Adipose tissue (tissue), 3 donors: ENCODE measurements around the gene SGSM2. TPM values are rescaled to one million over a fixed set of nuclear protein-coding genes. Genes with fewer than 3 reads are reported as not detected.

Experiments
- H3K27ac ChIP-seq: one replicate; pipeline ENCODE4 v1.5.1; 2013; ENCODE audit warnings: low read depth, low read length
- WGBS, 3 donors: extraction: QIAGEN DNeasy Blood & Tissue Kit; methylation state at CpG; one replicate each; pipeline ENCODE4 v1.1.7; 2013; 5-methylcytosine and 5-hydroxymethylcytosine counted together
- polyA plus RNA-seq, 3 donors: library from polyadenylated mRNA; stranded (reverse); fragments of 200-250 nt; gene quantifications; one replicate each; pipeline ENCODE4 v1.2.3, GENCODE V29; 2013
- donor health status: healthy with polysubstance abuse.
- donor health status: Bipolar disorder and iron deficiency.
- donor health status: healthy.

The SGSM2 gene
- polyA plus RNA-seq, 3 donors = 22.0 to 72.3 (median 38.6) TPM

- 96 to 98% (median 96%) methylated on average over 14 of the region's 14 CpGs for WGBS, 3 donors
- H3K27ac ChIP-seq = no peak overlapping the region
Measured at GRCh38 chr17:2362881-2363280, 25.6 kb downstream of the SGSM2 start.

GRCh38 chr17:2363318-2363717, 26.0 kb downstream of the SGSM2 start:
- WGBS, 3 donors = 95 to 96% (median 95%) methylated on average over 21 of the region's 21 CpGs
- no peak overlapping the region for H3K27ac ChIP-seq

- no peak overlapping the region for H3K27ac ChIP-seq
- WGBS, 3 donors = 66 to 88% (median 67%) methylated on average over 26 of the region's 26 CpGs
Measured at GRCh38 chr17:2363851-2364762, 26.8 kb downstream of the SGSM2 start.

DNA sequence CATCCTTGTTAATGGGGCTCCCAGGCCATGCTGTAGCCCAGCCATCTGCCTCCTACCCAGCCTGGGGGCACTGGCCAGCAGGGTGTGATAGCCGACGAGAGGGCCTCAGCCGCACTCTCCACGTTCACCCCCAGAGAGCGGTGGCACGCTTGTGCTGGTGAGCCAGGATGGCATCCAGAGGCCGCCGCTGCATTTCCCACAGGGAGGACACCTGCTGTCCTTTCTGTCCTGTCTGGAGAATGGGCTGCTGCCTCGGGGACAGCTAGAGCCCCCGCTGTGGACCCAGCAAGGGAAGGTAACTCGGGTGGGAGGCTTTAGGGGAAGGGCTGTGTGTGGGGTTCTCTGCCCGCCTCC, 27.4 kb downstream of the SGSM2 start:
- 91 to 96% (median 93%) methylated on average over 12 of the region's 12 CpGs for WGBS, 3 donors
- no peak overlapping the region for H3K27ac ChIP-seq

GRCh38 chr17:2365132-2365531, 27.8 kb downstream of the SGSM2 start:
- no peak overlapping the region for H3K27ac ChIP-seq
- WGBS, 3 donors = 89 to 96% (median 93%) methylated on average over 19 to 20 of the region's 20 CpGs

DNA sequence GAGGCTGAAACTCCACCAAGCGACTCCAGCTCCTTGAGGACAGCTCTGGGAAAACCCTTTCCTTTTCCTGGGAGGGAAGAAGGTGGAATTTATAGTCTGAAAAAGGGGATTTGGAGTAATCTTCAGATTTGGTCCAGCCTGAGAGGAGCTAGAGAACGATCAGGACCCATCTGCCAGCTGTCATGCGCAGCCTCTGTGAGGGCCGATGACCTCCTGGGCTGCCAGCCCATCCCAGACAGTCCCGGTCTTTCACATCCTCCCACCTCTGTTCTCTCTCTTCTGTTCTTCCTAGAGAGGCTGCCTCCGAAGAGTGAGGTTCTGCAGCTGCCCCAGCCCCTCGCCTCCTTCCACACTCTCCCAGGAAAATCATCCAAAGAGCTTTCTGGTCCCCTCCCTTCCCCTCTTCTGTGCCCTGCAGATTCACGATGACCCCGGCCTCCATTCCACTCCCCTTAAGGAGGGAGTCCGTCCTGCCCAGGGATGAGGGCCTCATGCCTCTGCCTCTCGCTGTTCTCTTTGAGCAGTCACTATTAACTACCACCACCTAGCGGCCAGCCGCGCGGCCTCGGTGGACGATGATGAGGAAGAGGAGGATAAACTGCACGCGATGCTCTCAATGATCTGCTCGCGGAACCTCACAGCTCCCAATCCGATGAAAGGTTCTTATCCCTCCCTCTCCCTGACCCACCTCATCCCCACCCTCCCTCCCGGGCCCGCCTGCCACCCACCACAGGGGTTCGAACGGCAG, 29.6 kb downstream of the SGSM2 start:
- WGBS, 3 donors = 85 to 93% (median 86%) methylated on average over 26 of the region's 26 CpGs
- H3K27ac ChIP-seq = no peak overlapping the region

DNA sequence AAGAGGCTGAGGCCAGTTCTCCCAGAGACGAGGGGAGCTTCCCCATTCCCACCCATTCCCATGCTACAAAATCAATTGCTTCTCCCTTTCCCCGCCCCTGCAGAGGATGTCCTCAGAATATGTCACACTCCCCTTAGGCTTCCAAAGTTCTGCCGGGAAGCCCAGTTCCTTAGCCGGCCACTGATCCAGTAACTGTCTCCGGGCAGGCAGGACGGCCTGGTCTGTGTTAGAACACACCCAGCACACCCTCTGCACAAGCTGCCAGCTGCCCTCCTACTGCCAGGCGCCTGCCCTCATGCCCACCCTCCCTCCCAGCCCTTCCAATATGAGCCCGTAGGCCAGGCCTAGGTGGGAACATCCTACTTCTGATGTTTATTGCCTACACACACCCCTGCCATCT, 31.1 kb downstream of the SGSM2 start:
- no peak overlapping the region for H3K27ac ChIP-seq
- 77 to 94% (median 84%) methylated on average over 8 of the region's 8 CpGs for WGBS, 3 donors

- 51 to 79% (median 64%) methylated on average over 5 of the region's 5 CpGs for WGBS, 3 donors
- no peak overlapping the region for H3K27ac ChIP-seq
Measured at GRCh38 chr17:2369039-2369438, 31.7 kb downstream of the SGSM2 start.

DNA sequence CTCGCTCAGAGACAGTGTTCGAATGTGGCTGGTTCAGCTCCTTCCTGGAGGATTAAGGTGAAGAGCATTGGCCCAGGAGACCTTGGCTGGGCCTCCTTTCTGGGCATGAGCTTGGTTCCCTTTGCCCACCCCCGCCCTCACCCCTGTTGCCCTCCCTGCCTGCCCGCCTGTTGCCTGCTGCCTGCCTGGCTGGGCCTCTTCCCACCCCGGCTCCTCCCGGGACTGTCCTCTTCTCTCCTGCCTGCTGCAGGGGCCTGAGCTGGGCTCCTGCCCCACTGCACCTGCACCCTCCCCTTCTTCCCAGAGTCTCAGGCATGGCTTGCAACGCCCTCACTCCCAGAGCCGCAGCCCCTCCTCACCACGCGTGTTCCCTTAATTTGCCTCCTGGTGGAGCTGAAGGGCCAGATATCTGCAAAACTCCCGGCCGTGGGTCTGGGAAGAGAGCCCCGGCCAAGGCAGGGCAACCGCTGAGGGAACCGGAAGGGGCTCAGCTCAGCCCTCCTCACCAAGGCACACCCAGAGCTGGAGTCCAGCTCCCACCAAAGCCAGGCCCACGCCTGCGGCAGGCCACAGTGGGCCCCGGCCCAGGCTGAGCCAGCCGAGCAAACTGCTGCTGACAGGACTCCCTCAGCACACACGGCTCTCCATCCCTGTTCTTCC, 32.4 kb downstream of the SGSM2 start:
- no peak overlapping the region for H3K27ac ChIP-seq
- WGBS, 3 donors = 59 to 81% (median 69%) methylated on average over 20 of the region's 20 CpGs

DNA sequence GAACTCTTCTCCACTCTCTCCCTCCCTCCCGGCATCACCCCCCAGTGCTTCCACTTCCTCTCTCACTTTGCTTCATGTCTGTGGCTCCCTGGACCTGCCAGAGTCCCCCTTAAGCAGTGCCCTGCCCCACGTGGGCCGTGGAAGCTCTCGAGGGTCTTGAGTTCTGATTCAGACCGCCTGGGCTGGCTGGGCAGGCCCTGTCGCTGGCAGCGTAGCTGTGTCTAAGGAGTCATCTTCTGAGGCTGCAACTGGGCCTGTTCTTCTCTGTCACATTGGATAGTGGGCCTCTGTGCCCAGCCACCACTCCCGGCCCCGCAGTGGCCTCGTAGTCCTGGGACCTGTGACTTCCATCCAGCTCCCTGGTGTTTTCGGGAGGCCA, 32.9 kb downstream of the SGSM2 start:
- no peak overlapping the region for H3K27ac ChIP-seq
- WGBS, 3 donors = 83 to 91% (median 85%) methylated on average over 11 of the region's 11 CpGs

DNA sequence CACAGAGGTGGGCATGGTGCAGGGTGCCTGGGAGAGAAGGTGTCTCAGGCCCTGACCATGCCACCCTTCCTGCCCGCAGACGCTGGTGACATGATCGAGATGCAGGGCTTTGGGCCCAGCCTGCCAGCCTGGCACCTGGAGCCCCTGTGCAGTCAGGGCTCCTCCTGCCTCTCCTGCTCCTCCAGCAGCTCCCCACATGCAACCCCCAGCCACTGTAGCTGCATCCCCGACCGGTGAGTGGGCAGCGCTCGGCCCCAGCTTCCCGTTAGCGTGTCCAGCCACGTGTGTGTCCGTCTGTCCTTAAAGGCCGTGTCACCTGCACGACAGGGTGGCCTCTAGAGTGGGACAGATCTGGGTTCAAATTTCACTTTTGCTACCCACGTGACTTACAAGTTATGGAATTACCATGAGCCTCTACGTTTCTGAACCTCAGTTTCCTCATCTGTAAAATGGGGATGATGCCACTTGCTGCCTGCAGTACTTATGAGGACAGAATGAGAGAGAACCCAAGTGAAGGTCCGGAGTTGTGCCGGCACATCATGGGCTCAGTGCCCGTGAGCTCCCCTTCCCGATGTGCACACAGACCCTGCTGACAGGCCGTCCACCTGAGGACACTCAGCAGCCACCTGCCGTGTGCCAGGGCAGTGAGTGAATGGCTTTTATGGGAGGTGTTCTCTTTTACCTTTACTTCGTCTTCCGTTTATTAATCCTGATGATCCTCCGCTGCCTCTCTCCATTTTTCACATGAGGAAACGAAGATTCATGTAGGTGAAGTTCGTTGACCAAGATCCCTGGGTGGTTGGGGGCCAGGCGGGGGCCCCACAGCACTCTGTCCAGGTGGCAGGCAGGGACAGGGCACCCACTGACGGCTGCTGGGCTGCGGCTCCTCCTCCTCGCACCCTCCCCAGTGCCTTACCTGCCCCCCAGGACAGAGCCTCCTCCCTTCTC, 34.2 kb downstream of the SGSM2 start:
- 91 to 94% (median 93%) methylated on average over 30 of the region's 30 CpGs for WGBS, 3 donors
- no peak overlapping the region for H3K27ac ChIP-seq

DNA sequence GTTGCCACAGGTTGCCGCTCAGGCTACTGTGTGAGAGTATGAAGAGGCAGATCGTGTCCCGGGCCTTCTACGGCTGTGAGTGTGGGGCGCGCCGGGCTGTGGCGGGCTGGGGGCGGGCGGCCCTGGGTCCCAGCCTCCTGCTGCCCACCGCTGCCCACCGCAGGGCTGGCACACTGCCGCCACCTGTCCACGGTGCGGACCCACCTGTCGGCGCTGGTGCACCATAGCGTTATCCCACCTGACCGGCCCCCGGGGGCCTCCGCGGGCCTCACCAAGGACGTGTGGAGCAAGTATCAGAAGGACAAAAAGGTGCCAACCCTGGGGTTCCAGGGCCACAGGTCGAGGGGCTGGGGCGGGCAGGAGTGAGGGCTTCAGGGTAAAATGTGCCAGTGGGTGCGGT, 34.9 kb downstream of the SGSM2 start:
- WGBS, 3 donors = 93 to 98% (median 96%) methylated on average over 20 to 26 of the region's 26 CpGs
- no peak overlapping the region for H3K27ac ChIP-seq

- 88 to 93% (median 91%) methylated on average over 15 to 16 of the region's 16 CpGs for WGBS, 3 donors
- no peak overlapping the region for H3K27ac ChIP-seq
Measured at GRCh38 chr17:2372681-2373080, 35.4 kb downstream of the SGSM2 start.

- 94 to 95% (median 95%) methylated on average over 18 of the region's 18 CpGs for WGBS, 3 donors
Measured at GRCh38 chr17:2373179-2373578, 35.9 kb downstream of the SGSM2 start.

GRCh38 chr17:2374549-2375285, 37.4 kb downstream of the SGSM2 start:
- no peak overlapping the region for H3K27ac ChIP-seq
- 80 to 87% (median 83%) methylated on average over 11 of the region's 11 CpGs for WGBS, 3 donors

More at GRCh38 chr17:2373179-2373578, 35.9 kb downstream of the SGSM2 start:
- no peak overlapping the region for H3K27ac ChIP-seq

- H3K27ac ChIP-seq = no peak overlapping the region
- 89 to 94% (median 91%) methylated on average over 19 of the region's 19 CpGs for WGBS, 3 donors
Measured at GRCh38 chr17:2375406-2375805, 38.1 kb downstream of the SGSM2 start.

DNA sequence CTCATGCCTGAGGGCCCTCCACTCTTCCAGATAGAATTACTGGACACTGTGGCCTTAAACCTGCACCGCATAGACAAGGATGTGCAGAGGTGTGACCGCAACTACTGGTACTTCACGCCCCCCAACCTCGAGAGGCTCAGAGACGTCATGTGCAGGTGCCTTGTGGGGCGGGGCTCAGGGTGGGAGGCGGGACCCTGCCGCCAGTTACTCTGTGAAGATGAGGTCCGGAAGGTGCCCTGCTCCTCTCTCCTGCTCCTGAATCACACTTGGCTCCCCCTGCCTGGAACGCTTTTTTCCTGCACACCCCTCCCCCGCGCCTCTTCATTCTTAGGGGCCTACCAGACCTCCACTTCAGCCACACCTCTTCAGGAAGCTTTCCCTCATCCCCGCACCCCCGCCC, 38.8 kb downstream of the SGSM2 start:
- 89 to 91% (median 91%) methylated on average over 14 of the region's 14 CpGs for WGBS, 3 donors
- no peak overlapping the region for H3K27ac ChIP-seq
